NCI-H1105 treated with DMSO at 0.1 percent for 48 hours (cell line): ENCODE measurements around the gene SH3BP1.

Source experiments
- DNase-seq: peaks from one replicate; lab custom pipeline; 2025; lab: John Stamatoyannopoulos, UW

SH3BP1 gene

DNA sequence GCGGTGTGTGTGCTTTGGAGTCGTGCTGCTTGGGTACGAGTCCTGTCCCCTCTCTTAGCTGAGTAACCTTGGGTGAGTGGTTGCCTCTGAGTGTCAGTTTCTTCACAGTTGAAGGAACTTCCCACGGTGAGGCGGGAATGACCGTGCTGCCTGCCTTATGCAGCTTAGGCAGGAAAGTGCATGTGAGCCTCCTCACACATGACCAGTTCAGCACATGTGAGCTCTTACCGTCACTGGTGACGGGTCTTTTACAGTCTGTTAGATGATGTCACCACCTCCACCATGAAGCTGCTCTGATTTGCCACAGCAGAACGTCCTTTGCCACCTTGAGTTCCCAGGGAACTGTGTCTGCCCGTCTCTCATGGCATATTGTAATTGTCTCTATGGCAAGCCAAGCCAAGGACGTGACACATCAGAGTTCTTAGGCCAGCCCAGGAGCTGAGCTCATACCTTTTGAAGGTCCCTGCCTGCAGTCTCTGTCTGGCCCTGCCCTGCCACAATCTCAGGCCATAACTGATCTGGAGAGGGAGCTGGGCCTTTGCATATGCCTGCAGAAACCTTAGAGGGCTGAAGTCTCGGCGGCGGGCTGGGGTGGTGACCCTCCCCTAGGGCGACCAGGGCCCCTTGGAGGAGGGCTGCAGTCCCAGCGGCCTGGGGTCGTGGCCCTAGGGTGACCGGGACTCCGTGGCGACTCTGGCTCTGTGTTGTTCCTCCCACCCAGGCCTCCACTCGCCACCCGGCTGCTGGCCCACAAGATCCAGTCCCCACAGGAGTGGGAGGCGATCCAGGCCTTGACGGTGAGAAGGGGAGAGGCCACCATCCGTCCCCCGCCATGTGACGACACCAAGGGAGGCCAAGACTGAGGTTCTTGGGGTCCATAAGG, 23.0 kb upstream of the SH3BP1 start:
- DNase-seq, result no peak

DNA sequence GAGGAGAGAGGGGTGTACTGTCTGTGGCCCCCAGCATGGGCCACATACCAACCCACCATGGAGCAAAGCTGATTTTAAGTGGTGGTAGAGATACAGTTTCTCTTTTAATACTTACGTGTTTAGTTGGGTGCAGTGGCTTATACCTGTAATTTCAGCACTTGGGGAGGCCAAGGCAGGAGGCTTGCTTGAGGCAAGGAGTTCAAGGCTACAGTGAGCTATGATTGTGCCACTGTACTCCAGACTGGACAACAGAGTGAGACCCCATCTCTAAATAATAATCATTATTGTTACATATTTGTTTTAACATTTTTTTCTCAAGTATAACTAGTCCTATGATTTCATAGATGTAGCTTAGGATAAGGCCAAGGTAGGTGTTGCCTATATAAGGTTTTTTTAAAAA, 22.0 kb upstream of the SH3BP1 start:
- no peak for DNase-seq

DNA sequence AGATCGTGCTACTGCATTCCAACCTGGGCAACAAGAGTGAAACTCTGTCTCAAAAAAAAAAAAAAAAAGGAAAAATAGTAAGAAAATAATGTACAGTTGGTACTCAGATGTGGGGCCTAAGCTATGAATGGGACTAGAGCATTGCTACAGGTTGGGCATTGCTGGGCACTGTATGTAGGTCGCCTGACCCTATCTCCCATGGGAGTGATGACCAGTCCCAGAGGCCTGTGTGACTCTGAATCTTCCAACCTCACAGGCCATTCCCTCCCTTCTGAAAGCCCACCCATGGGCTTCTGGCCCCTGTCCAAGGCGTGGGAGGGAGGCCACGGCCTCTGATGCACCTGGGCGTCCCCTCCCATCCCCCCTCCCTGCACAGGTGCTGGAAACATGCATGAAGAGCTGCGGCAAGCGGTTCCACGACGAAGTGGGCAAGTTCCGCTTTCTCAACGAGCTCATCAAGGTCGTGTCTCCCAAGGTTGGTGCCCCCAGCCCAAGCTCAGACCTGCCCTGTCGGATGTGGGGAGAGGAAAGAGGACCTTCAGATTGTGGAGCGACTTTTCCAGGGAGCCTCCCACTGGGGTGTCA, 21.3 kb upstream of the SH3BP1 start:
- no peak for DNase-seq

DNA sequence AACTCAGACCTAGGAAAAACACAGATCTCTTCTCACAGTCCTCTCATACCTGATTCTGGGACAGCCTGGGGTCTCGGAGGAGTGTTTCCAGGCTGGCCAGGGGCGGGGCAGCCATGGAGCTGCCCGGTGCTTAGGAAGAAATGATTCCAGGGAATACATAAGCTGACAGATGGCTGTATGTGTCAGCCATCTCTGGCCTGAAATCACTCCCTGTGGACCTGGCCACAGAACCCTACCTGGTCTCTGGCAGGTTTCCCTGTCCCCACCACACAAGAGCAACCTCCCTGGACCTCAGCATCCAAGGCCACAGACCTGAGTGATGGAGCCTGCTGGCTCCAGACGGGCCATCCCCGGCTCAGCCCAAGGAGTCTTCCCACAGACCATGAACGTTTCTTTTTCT, 20.8 kb upstream of the SH3BP1 start:
- DNase-seq, result no peak

DNA sequence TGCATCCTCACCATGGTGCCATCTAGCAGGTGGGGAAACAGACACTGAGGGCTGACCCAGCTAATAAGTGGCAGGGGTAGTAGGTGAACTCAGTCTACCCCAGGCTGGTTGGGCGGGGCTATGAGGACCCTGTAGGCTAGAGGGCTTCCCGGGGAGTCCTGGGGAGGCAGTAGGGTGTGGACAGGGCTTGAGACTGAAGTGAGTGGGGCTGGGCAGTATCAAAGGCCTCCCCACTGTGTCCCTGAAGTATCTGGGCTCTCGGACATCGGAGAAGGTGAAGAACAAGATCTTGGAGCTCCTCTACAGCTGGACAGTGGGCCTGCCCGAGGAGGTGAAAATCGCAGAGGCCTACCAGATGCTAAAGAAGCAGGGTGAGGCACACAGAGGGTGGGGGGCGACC, 19.5 kb upstream of the SH3BP1 start:
- DNase-seq, result no peak

DNA sequence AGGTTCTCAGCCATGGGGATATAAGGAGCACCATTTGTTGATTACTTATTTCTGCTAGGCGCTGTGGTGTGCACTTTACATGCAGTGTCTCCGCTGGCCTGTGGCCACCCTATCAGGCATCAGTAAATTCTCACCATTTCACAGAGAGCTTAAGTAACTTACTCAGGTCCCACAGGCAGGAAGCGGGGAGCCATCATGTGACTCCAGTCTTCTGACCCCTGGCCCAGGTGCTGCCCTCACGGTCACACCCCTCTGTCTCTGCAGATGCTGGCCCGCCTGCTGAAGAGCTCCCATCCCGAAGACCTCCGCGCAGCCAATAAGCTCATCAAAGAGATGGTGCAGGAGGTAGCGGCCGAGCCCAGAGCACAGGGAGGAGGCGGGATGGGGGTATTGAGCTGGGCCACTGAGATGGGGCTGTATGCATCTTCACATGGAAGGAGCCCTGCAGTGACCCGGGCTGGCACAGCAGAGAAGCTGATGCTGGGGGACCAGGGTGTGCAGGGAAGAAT, 18.1 kb upstream of the SH3BP1 start:
- DNase-seq, result no peak

DNA sequence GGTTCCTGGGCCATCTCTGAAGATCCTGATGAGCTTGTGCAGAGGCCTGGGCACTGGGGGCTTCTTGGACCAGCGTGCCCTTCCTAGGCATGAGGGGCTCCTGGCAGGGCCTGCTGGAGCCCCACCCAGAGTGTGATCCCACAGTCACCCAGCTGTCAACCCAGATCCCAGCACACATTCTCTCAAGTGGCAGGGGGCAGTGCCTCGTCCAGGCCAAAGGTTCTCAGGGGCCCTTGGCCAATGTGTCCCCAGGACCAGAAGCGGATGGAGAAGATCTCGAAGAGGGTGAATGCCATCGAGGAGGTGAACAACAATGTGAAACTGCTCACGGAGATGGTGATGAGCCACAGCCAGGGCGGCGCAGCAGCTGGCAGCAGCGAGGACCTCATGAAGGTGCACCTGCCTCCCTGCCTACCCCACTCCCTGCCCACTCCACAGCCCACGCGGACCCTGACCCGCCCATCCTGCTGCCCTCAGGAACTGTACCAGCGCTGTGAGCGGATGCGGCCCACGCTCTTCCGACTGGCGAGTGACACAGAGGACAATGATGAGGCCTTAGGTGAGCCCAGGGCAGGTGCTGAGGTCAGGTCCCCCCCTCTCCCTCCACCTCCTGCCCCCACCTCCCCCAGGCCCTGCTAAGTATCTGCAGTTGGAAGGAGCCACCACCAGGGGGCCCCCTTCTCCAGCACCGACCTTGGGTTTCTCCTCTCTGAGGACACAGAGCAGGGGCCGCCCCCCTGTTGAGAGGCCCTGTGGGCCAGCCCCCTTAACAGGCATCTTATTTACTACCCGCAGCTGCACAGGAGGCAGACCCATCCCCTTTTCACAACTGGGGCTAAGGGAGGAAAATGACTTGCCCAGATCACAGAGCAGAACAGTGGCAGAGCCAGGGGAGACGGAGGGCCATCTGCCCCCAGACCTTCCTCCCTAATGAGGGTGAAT, 16.1 kb upstream of the SH3BP1 start:
- DNase-seq, result peak; percentile 50

DNA sequence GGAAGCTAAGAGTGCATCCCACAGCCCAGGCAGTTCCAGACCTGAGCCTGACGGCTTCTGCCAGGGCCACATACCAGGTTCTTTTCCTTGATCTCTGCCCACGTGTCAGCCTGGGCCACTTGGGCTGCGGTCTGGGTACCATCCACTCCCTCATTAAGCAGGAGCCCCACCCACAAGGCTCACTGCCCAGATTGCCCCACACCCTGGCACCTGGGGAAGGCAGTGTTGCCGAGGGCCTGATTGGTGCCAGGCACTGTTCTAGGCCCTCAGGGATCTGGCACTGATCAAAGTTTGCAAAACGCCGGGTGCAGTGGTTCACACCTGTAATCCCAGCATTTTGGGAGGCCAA, 15.5 kb upstream of the SH3BP1 start:
- DNase-seq, result no peak

DNA sequence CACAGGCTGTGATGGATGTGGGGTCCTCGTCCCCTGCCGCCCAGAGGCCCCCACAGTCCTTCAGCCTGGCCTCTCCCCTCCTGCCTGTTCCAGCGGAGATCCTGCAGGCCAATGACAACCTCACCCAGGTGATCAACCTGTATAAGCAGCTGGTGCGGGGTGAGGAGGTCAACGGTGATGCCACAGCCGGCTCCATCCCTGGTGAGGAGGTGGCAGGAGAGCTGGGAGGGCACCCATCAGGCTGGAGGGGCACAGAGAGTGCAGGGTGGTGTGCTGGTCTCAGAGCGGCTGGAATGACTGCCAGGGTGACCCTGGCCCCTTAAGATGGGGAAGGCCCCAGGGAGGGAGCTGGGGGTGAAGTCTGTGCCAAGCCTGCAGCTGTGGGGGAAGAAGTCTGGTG, 14.6 kb upstream of the SH3BP1 start:
- DNase-seq, result no peak

DNA sequence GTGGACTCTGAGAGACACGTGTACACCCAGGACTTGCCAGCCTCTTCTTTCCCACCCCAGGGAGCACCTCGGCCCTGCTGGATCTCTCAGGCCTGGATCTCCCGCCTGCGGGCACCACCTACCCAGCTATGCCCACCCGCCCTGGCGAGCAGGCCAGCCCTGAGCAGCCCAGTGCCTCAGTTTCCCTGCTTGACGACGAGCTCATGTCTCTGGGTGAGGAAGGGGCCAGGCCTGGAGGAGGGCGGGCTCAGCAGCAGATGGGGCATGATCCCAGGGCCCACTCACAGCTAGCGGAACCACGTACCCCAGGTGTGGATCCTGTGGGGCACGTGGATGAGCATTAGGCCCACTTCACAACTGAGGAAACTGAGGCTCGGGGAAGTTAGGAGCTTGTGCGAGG, 13.7 kb upstream of the SH3BP1 start:
- DNase-seq, result no peak

DNA sequence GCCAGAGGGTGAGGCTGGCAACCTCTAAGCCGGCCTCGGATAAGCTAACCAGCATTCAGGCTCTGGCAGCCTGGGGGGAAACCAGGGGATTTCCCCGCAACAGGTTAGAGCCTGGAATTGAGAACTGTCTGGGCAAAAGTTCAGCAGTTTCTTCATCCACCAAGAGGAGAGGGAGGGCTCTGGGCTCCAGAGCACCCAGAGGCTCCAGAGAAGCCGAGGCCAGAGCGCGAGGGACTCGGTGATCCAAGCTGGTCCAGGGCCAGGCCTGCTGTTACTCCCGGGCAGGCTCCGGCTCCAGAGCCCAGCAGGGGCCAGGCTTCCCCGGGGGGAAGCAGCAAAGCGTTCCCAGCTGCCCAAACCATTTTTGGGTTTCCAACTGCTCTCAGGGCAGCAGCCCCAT, 13.3 kb upstream of the SH3BP1 start:
- DNase-seq, result no peak

DNA sequence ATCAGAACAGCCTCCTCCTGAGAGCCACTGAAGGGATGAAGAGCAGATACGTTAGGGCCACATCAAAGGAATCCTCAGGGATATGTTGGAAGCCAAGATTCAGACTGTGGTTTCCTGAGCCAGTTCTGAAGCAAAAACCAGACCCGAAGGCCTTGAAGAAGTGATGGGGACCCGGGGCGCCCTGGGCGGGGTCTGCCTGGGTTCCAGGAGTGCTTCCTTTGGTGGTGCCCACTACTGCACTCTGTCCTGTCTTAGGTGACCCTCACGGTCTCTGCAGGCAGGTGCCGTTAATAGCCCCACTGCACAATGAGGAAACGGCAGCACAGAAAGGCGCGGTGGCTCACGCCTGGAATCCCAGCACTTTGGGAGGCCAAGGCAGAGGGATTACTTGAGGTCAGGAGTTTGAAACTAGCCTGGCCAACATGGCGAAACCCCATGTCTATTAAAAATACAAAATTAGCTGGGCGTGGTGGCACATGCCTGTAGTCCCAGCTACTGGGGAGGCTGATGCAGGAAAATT, 12.9 kb upstream of the SH3BP1 start:
- DNase-seq, result no peak

DNA sequence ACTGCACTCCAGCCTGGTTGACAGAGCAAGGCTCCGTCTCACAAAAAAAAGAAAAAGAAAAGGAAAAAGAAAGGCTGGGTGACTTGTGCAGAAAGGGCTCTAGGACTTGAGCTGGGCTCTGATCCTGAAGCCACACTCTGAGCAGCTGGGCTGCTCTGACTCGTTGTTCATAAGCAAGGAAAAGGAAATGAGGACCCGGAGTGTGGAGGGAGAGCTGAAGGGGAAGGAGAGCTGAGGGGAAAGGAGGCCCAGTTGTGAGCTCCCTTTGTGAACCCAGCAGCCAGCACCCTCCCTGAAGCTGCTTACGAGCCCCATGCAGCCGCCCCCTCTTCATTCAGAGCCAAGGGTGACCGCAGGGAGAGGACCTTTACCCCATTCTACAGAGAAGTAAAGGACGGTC, 12.3 kb upstream of the SH3BP1 start:
- DNase-seq, result no peak

DNA sequence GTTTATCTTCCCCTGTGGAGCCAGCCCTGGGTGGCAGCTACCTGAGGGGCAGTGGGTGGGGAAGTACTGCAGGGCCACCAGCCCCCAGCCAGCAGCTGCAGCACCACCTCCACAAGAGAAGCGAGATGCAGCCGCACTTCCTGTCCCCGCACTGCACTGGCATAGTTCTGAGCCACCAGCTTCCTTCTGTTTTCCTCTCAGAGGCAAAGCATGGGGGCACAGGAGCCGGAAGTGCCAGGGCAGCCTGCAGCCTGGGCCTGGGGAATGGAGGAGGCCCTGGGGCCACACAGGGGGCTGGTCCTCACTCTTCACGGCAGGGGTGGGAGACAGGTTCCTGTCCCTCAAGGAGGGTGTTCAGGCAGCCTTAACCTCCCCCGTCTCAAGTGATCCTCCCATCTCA, 11.9 kb upstream of the SH3BP1 start:
- no peak for DNase-seq

DNA sequence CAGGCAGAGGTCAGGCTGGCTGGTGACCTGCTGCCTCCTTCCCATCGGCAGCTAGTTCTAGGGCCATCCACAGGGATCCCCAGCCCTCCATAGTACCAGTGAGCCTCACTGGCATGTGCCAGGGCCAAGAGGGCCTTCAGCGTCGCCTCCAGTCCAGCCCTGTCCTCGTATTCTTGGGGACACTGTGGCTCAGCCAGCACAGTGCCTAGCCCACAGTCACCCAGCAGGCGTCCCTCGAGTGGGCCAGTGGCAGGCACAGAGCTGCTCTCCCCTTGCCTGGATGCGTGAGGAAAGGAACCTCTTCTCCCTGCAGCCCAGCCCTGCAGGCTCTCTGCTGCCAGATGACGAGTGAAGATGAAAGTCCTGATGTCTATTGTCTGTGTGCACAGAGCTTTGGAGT, 10.6 kb upstream of the SH3BP1 start:
- DNase-seq, result no peak

DNA sequence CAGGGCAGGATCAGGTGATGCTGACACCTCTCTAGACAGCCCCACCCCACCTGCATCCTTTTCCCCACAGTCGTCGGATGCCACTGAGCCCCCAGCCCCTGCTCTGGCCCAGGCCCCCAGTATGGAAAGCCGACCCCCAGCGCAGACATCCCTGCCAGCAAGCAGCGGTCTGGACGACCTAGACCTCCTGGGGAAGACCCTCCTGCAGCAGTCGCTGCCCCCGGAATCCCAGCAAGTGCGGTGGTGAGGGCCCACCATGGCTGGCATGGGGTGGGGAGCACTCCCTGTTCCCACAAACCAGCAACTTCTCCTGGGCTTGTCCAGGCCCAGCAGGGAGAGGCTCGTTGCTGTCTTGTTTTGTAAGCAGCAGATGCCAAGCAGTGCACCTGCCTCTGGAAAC, 9.5 kb upstream of the SH3BP1 start:
- DNase-seq, result no peak

DNA sequence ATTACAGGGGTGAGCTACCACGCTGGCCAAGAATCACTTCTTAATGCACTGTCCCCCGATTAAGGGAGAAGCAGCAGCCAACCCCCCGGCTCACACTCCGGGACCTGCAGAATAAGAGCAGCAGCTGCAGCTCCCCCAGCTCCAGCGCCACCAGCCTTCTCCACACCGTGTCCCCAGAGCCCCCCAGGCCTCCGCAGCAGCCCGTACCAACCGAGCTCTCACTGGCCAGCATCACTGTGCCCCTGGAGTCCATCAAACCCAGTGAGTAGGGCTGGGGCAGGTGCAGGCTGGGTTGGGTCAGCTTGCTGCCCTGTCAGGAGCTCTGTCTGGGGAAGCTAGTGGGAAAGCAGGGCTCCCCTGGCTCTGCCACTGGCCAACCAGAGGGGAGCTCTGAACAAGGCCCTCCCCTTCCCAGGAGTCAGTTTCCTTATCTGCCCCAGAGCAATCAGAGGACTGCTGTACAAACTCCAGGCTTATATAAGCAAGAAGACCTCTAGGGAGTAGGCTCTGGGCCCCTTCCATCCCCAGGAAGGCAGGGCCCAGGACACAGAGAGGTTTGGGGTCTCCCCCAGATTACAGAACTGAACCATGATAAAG, 8.5 kb upstream of the SH3BP1 start:
- no peak for DNase-seq

DNA sequence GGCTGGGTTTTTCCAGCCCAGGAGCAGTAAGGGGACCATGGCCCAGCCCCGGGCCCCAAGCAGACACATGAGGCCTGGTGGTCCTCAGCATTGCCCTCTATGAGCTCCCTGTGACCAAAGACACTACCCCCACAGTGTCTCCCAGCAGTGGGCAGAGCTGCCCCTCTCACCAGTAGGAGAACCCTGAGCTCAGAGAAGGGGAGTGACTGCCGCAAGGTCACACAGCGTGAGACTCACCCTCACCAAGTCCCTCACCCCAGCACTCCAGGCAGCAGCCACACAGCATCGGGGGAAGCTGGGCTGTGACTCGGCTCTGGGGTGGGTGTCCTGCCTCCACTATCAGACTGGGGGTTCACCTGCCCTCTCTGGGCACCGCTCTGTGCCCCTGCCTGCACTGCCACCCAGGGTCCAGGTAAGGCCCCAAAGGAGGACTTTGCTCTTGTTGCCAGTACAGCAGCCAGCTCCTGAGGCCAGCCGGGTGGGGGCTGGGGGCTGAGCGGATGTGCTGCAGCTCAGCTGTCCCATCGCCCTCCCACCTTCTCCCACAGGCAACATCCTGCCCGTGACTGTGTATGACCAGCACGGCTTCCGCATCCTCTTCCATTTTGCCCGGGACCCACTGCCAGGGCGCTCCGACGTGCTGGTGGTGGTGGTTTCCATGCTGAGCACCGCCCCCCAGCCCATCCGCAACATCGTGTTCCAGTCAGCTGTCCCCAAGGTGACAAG, 7.9 kb upstream of the SH3BP1 start:
- DNase-seq, result no peak

DNA sequence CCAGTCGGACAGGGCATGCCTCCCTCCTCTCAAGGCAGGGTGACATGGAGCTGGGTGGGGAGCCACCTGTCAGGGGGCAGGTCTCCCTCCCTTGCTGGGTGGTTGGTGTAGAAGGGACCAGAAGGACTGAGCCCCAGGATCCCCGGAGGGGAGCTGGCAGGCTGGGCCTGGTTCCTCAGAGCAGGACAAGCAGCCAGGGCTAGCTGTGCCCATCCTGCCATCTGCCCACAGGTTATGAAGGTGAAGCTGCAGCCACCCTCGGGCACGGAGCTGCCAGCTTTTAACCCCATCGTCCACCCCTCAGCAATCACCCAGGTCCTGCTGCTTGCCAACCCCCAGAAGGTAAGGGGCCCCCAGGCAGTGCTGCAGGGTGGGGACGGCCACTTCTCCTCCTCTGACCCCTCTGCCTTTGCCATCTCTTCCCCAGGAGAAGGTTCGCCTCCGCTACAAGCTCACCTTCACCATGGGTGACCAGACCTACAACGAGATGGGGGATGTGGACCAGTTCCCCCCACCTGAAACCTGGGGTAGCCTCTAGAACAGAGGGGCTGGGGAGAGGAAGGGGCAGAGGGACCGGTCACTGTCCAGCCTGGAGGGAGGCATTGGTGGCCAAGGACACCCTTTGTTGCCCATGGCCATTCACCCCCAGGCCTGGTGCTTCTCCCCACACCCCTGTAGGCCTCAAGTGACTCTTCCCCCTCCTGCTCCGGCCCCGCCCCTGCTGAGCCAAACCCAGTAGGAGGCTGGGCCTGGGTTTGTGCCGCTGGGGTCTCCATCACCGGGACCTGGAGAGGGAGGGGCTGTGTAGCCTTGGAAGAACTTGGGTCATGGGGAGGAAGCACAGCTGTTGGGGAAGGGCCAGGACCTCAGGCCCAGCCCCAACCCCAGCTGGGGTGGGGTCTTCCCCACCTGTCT, 7.0 kb upstream of the SH3BP1 start:
- no peak for DNase-seq

DNA sequence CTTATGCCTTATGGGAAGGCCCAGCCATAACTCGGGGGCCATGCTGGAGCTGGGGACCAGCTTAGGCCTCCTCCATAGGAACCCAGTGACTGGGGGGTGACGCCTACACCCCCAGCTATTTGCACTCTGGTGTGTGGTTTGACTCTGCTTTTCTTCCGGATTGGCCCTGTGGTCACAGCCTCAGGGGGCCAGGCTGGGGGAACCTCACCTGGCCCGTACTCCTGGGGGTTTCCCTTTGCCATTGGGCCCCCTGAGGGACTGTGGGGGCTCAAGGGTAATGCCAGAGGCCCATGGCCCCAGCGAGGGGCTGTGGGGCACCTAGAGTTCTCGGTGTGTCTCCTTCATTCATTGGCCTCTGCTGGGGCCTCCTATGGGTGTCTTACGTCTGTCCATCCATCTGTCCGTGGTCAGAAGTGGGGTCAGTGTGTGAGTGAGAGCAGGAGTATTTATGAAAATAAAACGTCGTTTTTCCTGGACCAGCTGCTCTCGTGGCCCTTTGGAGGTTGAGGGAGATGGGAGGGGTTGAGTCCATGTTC, 6.3 kb upstream of the SH3BP1 start:
- no peak for DNase-seq
